Body of pancreas (tissue), 4 donors: ENCODE data around the gene CSGALNACT2. TPM values are rescaled to one million over a fixed set of nuclear protein-coding genes. Genes with fewer than 3 reads are reported as not detected.

Source experiments
- ATAC-seq: fragments of 150-250 bp; one replicate; pipeline ENCODE4 v1.9.1; 2016
- DNase-seq, 4 donors: peaks; one replicate each; pipeline ENCODE4 v3.0.0-alpha.2; 2019
- H3K27ac ChIP-seq, 4 donors: fragments of 200-600 bp; sonication (generic); 1 replicate in 3 of 4; 2 replicates in 1 of 4; pipeline versions ENCODE4 v1.5.1 to v1.6.1; 2016 to 2019; ENCODE audit warnings: mild to moderate bottlenecking in 1 of 4, mixed read lengths in 1 of 4, moderate library complexity in 1 of 4
- H3K27me3 ChIP-seq, 2 donors: fragments of 200-600 bp; sonication (generic); one replicate each; pipeline ENCODE4 v1.6.0; 2016; ENCODE audit warnings: mild to moderate bottlenecking in 1 of 2
- H3K36me3 ChIP-seq, 2 donors: fragments of 200-600 bp; sonication (generic); replicated peaks in 1 of 2; 2 replicates each; pipeline ENCODE4 v1.5.1; 2016; ENCODE audit warnings: low read depth in 2 of 2; ENCODE audit not compliant: insufficient read depth in 1 of 2
- H3K4me1 ChIP-seq: fragments of 200-600 bp; sonication (generic); one replicate; pipeline ENCODE4 v1.6.0; 2016
- H3K4me3 ChIP-seq, 2 donors: fragments of 200-600 bp; sonication (generic); 1 replicate in 1 of 2; 2 replicates in 1 of 2; pipeline ENCODE4 v1.5.1; 2016 to 2019
- H3K9me3 ChIP-seq, 3 donors: fragments of 200-600 bp; sonication (generic); 1 replicate in 2 of 3; 2 replicates in 1 of 3; pipeline ENCODE4 v1.5.1; 2016
- CTCF ChIP-seq, 7 experiments: fragments of 450-650 bp in 4 of 7; fragments of 200-600 bp in 3 of 7; sonication (generic) in 3 of 7; IDR thresholded peaks; one replicate each; pipeline ENCODE4 v1.5.1; 2016 to 2019; ENCODE audit warnings: antibody characterized with exemption in 7 of 7
- POLR2A ChIP-seq, 3 donors: fragments of 450-650 bp; IDR thresholded peaks; one replicate each; pipeline ENCODE4 v1.6.1; 2016; ENCODE audit warnings: antibody characterized with exemption in 3 of 3, mild to moderate bottlenecking in 2 of 3
- WGBS, 2 donors: methylation state at CpG; one replicate each; pipeline ENCODE4 v1.1.5; 2017; 5-methylcytosine and 5-hydroxymethylcytosine counted together
- intact Hi-C: fragments of 100-400 bp; cut with DNase I; formaldehyde crosslinking; loops from one replicate; pipeline ENCODE4 v1.15.1; 2023
- total RNA-seq, 2 donors: library from RNA; depleted of rRNA; stranded (reverse); fragments of >200 nt; gene quantifications; one replicate each; pipeline ENCODE4 v1.1.0, GENCODE V29; 2016

Gene CSGALNACT2
- total RNA-seq, 2 donors from 2014 or later, result 6.9 to 9.6 TPM

- no peak for DNase-seq
- intact Hi-C loops, result loop anchor here (5.0 kb wide), 1 partner anchor 234 kb away; no protein-coding TSS in a partner anchor
- H3K27me3 ChIP-seq, result no peaks in the 10 kb centered on the region
- no peak for ATAC-seq
- H3K9me3 ChIP-seq, result no peaks in the 10 kb centered on the region
- 78 to 85% methylated on average over 4 to 11 of the region's 11 CpGs for WGBS, 2 donors
- no peak overlapping the region for H3K27ac ChIP-seq
- no peak overlapping the region for H3K4me3 ChIP-seq
- H3K36me3 ChIP-seq, result no peaks in the 10 kb centered on the region
- TF ChIP-seq POLR2A (IDR thresholded peaks at IDR 0.05) (no peak), CTCF (IDR thresholded peaks at IDR 0.05) (no peak)
- H3K4me1 ChIP-seq, result no peaks in the 10 kb centered on the region
Measured at GRCh38 chr10:43111101-43111500, 27.1 kb upstream of the CSGALNACT2 start.

GRCh38 chr10:43111921-43112607 is 26.2 kb upstream of the CSGALNACT2 start:
- intact Hi-C loops, result loop anchor here (5.0 kb wide), 1 partner anchor 235 kb away; no protein-coding TSS in a partner anchor

GRCh38 chr10:43112608-43112961 is 25.7 kb upstream of the CSGALNACT2 start:
- H3K36me3 ChIP-seq, result no peaks in the 10 kb centered on the region
- H3K9me3 ChIP-seq, result no peaks in the 10 kb centered on the region
- H3K27ac ChIP-seq, result no peak overlapping the region
- 84 to 100% methylated on average over 1 to 7 of the region's 7 CpGs for WGBS, 2 donors
- H3K27me3 ChIP-seq, result no peaks in the 10 kb centered on the region
- no peak for ATAC-seq
- DNase-seq, result no peak
- TF ChIP-seq POLR2A (IDR thresholded peaks at IDR 0.05) (no peak), CTCF (IDR thresholded peaks at IDR 0.05) (no peak)
- intact Hi-C loops, result loop anchor here (5.0 kb wide), 1 partner anchor 235 kb away; no protein-coding TSS in a partner anchor
- no peak overlapping the region for H3K4me3 ChIP-seq
- no peaks in the 10 kb centered on the region for H3K4me1 ChIP-seq

More at GRCh38 chr10:43111921-43112607, 26.2 kb upstream of the CSGALNACT2 start:
- 69 to 85% methylated on average over 7 to 17 of the region's 17 CpGs for WGBS, 2 donors
- Histone ChIP-seq H3K4me1 (no peaks in the 10 kb centered on the region), H3K36me3 (no peaks in the 10 kb centered on the region), H3K9me3 (no peaks in the 10 kb centered on the region), H3K27ac (no peak overlapping the region), H3K4me3 (no peak overlapping the region), H3K27me3 (no peaks in the 10 kb centered on the region)
- TF ChIP-seq CTCF (IDR thresholded peaks at IDR 0.05) (no peak), POLR2A (IDR thresholded peaks at IDR 0.05) (no peak)
- DNase-seq (no peak), ATAC-seq (no peak)

- 68 to 78% methylated on average over 5 to 16 of the region's 16 CpGs for WGBS, 2 donors
- Histone ChIP-seq H3K27me3 (no peaks in the 10 kb centered on the region), H3K4me1 (no peaks in the 10 kb centered on the region), H3K36me3 (no peaks in the 10 kb centered on the region), H3K9me3 (no peaks in the 10 kb centered on the region), H3K4me3 (no peak overlapping the region), H3K27ac (no peak overlapping the region)
- intact Hi-C loops, result loop anchor here (5.0 kb wide), 1 partner anchor 236 kb away; no protein-coding TSS in a partner anchor
- ATAC-seq, result no peak
- no peak for DNase-seq
- TF ChIP-seq CTCF (IDR thresholded peaks at IDR 0.05) (no peak), POLR2A (IDR thresholded peaks at IDR 0.05) (no peak)
Measured at GRCh38 chr10:43113201-43114087, 24.8 kb upstream of the CSGALNACT2 start.
